Dedifferentiated amniotic fluid mesenchymal stem cell (primary cell): ENCODE data around the gene TIMM44.
A peak's percentile ranks its signal among the peaks of the same experiment; 100 is the strongest.
"Not testable (repeated sequence)": the region's sequence is repeated elsewhere in the genome, so short reads cannot be mapped to it uniquely, and the experiment has no call there.

Experiments
- DNase-seq: peaks from one replicate; pipeline ENCODE4 v3.0.0-alpha.2; 2016; ENCODE audit errors: extremely low spot score

TIMM44 gene

GRCh38 chr19:7944177-7944761 lies 803 bp upstream of the TIMM44 start:
- peak; percentile 95 for DNase-seq

DNA sequence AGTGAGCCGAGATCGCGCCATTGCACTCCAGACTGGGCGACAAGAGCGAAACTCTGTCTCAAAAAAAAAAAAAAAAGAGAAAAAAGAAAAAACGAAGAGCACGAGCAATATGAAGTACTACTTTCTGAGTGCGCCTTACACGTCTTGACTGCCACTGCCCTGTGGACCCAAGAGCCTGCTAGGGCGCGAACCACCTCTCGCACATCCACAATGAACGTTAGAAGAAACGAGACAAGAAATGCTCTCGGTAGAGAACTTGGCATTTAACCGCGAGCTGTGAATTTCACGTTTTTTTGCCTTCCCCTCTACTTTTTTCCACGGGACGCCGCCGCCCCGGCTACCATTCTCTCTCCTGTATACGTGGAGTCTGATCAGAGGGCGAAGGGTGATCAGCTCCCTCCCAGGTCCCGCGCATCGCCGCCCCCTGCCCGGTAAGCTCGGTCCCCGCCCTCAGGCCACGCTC lies 454 bp downstream of the TIMM44 start:
- no peak for DNase-seq

GRCh38 chr19:7941895-7942596 lies 1.4 kb downstream of the TIMM44 start:
- DNase-seq = no peak

GRCh38 chr19:7940841-7941240 lies 2.6 kb downstream of the TIMM44 start:
- DNase-seq = no peak

- no peak for DNase-seq
These were observed 8.7 kb downstream of the TIMM44 start for GRCh38 chr19:7934766-7935165.

GRCh38 chr19:7933828-7934725 lies 9.4 kb downstream of the TIMM44 start:
- DNase-seq = no peak

GRCh38 chr19:7933411-7933810 lies 10.1 kb downstream of the TIMM44 start:
- DNase-seq = no peak

DNA sequence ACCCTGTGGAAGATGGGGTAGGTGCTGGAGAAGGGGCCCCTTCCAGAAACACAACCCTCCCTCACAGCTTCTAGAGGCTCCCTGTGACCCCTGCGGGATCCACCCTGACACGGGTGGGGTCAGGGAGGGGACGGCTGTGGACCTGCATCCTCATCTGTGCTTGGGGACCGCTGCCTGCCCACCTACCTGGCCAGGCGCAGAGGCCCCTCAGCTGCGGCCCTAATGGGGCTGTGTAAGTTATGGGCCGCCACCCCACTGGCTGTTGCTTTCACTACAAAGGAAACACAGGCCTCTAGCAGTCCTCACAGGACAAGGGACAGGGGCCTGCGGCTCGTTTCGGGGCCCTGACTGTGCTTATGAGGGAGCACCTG lies 10.6 kb downstream of the TIMM44 start:
- DNase-seq = no peak

GRCh38 chr19:7932276-7932929 lies 11.1 kb downstream of the TIMM44 start:
- DNase-seq = no peak

DNA sequence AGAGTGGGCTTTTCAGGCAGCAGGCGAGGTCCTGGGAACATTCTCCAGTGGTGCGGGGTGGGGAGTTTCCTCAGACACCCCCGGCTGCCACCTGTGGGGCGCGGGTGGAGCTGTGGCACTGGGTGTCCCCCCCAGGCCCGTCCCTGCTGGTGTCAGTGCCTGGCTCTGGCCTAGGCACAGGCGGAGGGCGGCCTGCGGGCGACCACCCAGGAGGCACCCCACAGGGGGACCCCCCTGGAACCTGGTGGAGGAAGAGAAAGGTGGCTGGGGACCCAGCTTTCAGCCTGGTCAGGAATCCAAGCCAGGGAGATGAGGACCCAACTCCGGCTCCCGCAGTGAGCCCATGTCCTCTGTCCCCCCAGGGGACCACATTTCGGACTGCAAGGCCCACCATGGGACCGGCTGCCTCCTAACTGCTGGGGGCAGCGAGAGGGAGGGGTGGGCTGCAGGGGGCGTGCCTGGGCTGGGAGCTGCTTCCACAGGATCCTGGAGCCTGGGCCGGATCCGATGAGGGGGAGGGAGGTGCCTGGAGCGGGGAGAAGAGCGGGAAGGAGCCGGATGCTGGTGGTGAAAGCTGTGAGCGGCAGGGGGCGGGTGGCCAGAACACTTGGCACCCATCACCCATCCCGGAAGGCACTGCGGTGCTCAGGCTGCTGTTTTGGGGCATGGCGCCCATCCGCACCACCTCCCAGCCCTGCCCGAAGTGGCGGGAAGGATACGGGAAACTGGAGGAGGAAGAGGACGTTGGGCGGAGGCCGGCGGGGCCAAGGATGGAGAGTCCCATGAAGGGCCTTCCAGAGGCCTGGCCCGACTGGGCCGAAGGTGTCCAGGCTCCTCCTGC lies 12.0 kb downstream of the TIMM44 start:
- no peak for DNase-seq

GRCh38 chr19:7930765-7931164 lies 12.7 kb downstream of the TIMM44 start:
- no peak for DNase-seq

DNA sequence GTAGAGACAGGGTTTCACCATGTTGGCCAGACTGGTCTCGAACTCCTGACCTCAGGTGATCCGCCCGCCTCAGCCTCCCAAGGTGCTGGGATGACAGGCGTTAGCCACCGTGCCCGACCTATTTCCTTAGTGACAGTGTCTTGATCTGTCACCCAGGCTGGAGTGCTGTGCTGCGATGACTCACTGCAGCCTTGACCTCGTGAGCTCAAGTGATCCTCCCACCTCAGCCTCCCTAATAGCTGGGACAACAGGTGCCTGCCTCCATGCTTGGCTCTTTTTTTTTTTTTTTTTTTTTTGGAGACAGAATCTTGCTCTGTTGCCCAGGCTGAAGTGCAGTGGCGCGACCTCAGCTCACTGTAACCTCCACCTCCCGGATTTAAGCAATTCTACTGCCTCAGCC lies 13.4 kb downstream of the TIMM44 start:
- DNase-seq = not testable (repeated sequence)

GRCh38 chr19:7928741-7929701 lies 14.4 kb downstream of the TIMM44 start:
- peak; percentile 56 for DNase-seq

DNA sequence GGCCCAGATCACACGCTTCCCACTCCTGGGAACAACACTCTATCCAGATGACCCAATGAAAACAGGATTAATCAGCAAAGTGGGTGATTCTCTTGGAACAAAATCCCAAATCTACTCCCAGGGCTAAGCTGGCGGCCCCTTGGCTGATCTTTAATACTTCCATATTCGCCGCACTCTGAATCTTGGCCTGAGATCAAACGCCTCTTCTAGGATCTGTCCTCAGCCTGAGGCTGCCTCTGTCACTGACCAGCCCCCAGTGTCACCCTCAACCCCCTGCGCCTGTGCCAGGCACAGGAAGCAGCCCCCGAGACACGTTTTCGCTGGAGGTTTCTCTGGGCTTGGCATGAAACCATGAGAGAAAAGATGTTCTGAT lies 15.1 kb downstream of the TIMM44 start:
- no peak for DNase-seq

GRCh38 chr19:7927605-7928333 lies 15.7 kb downstream of the TIMM44 start:
- no peak for DNase-seq

DNA sequence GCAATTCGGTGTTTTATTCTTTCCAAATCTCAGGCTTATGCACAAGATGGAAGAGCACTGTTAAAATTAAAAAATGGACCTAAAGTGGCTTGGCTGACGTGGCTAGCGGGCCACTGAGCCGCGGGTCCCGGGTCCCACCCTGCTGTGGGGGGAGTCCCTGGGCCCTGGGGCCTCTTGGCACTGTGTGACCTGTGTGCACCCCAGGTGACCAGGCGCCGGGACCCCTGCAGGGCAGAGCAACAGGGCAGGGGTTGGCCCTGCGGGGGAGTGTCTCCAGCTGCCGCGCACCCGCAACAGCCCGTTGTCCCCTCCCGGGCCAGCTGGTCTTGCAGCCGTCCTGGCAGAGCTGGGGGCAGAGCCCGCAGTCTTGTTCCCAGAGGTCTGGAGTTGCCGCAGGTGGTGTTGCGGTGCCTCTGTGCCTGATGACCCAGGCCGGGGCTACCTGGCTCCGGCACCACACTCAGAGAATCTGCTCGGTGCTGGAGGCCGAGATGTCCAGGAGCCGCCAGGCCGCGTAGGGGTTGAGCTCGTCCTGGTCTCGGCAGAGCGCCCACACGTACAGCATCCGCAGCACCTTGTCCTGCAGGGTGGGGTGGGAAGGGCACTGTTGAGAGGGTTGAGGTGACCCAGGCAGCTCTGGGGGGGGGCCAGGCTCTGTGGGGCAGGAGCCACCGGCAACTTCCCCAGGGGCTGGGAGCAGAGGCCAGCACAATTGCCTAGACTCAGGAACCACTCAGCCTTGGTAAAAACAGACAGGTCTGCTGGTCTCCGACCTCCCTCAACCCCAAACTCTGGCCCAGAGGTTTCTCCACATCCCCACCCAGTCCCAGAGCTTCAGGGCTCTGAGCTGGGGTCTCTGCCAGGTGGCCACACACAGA lies 16.5 kb downstream of the TIMM44 start:
- no peak for DNase-seq

DNA sequence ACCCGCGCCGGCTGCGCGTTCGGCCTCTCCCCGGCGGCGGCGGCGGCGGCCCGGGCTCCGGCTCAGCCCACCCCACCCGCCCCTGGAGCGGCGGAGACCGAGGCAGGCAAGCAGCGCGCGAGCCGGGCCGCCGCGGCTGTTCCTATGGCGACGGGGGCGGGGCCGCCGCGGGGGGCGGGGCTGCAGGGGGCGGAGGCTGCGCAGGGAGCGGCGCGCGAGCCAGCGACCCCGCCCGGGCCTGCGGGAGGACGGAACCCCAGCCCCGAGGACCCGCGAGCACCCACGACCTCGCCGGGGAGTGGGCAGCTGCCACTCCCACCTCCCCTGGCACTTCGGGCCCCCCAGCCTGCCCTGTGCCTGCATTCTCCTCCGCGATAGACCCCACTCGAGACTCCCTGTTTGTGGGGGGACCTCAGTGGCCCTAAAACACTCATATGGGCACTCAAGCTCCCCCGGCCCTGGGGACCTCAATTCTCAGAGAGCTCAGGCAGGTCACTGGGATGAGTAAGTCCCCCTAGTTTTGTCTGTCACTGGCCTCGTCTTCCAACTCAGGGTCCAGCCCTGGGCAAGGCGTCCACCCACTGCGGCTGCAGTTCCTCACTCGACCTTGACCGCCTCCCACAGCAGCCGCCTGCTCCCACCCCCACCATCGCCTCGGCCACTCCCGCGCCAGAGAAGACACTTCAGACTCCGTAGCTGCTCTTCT lies 17.3 kb downstream of the TIMM44 start, which contains the start of gene CTXN1:
TSS of gene CTXN1 (minus strand) at position 115 of the 706 bp plus-strand sequence. CDS start 597 bp downstream, outside the sequence.
- no peak for DNase-seq
